WI38 (cell line): Measurements from ENCODE around the gene TFDP1.

ENCODE experiments used
- H3K4me3 ChIP-seq: 2 replicates; pipeline ENCODE4 v1.5.1; 2011; ENCODE audit warnings: low read depth, mild to moderate bottlenecking, control low read depth, low read length
- TF ChIP-seq, protein P1 (sequence below): IDR thresholded peaks from 2 replicates; pipeline ENCODE4 v1.5.1; 2012; ENCODE audit warnings: low read depth, mild to moderate bottlenecking, control low read depth, low read length

TFDP1 gene

GRCh38 chr13:113641426-113641825 is 56.9 kb downstream of the TFDP1 start:
- TF ChIP-seq, protein P1, sequence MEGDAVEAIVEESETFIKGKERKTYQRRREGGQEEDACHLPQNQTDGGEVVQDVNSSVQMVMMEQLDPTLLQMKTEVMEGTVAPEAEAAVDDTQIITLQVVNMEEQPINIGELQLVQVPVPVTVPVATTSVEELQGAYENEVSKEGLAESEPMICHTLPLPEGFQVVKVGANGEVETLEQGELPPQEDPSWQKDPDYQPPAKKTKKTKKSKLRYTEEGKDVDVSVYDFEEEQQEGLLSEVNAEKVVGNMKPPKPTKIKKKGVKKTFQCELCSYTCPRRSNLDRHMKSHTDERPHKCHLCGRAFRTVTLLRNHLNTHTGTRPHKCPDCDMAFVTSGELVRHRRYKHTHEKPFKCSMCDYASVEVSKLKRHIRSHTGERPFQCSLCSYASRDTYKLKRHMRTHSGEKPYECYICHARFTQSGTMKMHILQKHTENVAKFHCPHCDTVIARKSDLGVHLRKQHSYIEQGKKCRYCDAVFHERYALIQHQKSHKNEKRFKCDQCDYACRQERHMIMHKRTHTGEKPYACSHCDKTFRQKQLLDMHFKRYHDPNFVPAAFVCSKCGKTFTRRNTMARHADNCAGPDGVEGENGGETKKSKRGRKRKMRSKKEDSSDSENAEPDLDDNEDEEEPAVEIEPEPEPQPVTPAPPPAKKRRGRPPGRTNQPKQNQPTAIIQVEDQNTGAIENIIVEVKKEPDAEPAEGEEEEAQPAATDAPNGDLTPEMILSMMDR = no peak
- H3K4me3 ChIP-seq = no peak overlapping the region

- TF ChIP-seq, protein P1 = no peak
Measured at GRCh38 chr13:113642563-113642962, 58.0 kb downstream of the TFDP1 start.

DNA sequence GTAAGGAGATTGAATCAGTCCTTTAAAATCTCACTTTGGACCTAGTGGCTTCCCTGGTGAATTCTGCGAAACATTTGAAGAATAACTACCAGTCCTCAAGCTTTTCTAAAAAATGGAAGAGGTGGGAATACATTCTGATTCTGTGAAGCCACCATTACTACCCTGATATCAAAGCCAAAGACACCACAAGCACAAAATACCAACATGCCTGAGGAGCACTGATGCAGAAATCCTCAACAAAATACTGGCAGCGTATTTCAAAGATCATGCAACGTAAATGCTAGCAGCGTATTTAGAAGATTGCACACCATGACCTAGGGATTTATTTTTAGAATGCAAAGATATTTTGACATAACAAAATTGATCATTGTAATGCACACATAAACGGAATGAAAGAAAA is 59.0 kb downstream of the TFDP1 start:
- no peak overlapping the region for H3K4me3 ChIP-seq
- TF ChIP-seq, protein P1 = no peak

More at GRCh38 chr13:113642563-113642962, 58.0 kb downstream of the TFDP1 start:
- H3K4me3 ChIP-seq = no peak overlapping the region

- TF ChIP-seq, protein P1 = no peak
- no peak overlapping the region for H3K4me3 ChIP-seq
Measured at GRCh38 chr13:113644800-113645199, 60.2 kb downstream of the TFDP1 start.

GRCh38 chr13:113645329-113645728 is 60.8 kb downstream of the TFDP1 start:
- TF ChIP-seq, protein P1 = no peak
- no peak overlapping the region for H3K4me3 ChIP-seq

DNA sequence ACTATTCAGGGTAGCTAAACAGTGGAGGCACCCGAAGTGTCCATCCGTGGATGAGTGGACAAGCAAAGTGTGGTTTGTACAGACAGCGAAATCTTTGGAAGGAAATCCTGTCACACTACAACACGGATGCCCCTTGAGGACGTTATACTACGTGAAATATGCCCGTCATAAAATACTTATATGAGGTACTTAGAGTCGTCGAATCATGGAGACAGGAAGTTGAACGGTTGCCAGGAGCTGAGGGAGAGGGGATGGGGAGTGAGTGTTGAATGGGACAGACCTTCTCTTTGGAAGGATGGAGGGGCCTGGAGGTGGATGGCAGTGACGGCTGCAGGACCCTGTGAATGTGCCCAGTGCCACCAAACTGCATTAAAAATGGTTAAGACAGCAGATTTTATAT is 61.8 kb downstream of the TFDP1 start:
- H3K4me3 ChIP-seq = no peak overlapping the region
- TF ChIP-seq, protein P1 = no peak

- TF ChIP-seq, protein P1 = no peak
- no peak overlapping the region for H3K4me3 ChIP-seq
Measured at GRCh38 chr13:113646921-113647340, 62.4 kb downstream of the TFDP1 start.
